SJCRH30 (cell line): Measurements from ENCODE around the gene POTEB2. TPM values are rescaled to one million over a fixed set of nuclear protein-coding genes. Genes with fewer than 3 reads are reported as not detected.
"Not testable (repeated sequence)": the region's sequence is repeated elsewhere in the genome, so short reads cannot be mapped to it uniquely, and the experiment has no call there.

Experiments
- DNase-seq, 2 experiments: peaks; one replicate each; pipeline ENCODE4 v3.0.0-alpha.2; 2015 to 2020
- H3K27ac ChIP-seq: fragments of 250-450 bp; sonication (Bioruptor Pico); 2 replicates; pipeline ENCODE4 v1.5.1; 2020; ENCODE audit warnings: mild to moderate bottlenecking, moderate library complexity
- H3K27me3 ChIP-seq: fragments of 250-450 bp; sonication (Bioruptor Pico); 2 replicates; pipeline ENCODE4 v1.5.1; 2020; ENCODE audit warnings: mild to moderate bottlenecking, moderate library complexity
- H3K36me3 ChIP-seq: fragments of 250-450 bp; sonication (Bioruptor Pico); 2 replicates; pipeline ENCODE4 v1.5.1; 2020; ENCODE audit warnings: mild to moderate bottlenecking, moderate library complexity
- H3K4me1 ChIP-seq: fragments of 250-450 bp; sonication (Bioruptor Pico); 2 replicates; pipeline ENCODE4 v1.5.1; 2020; ENCODE audit warnings: mild to moderate bottlenecking, moderate library complexity
- H3K4me3 ChIP-seq: fragments of 250-450 bp; sonication (Bioruptor Pico); 2 replicates; pipeline ENCODE4 v1.5.1; 2020; ENCODE audit warnings: mild to moderate bottlenecking, moderate library complexity
- H3K9me3 ChIP-seq: fragments of 250-450 bp; sonication (Bioruptor Pico); replicated peaks from 2 replicates; pipeline ENCODE4 v1.5.1; 2020; ENCODE audit warnings: mild to moderate bottlenecking, moderate library complexity
- total RNA-seq: library from RNA; depleted of rRNA; stranded (reverse); fragments of >200 nt; shearing (Covaris generic); gene quantifications from 2 replicates; pipeline ENCODE4 v1.2.3, GENCODE V29; 2014; rRNA removed

POTEB2 gene
- total RNA-seq = not detected in 2 replicates

GRCh38 chr15:20866214-20866613, at the start of gene POTEB2:
TSS of gene POTEB2 (minus strand) at chr15:20866314. CDS start at chr15:20866281, 33 bp downstream.
- not testable (repeated sequence) for DNase-seq, H3K9me3 ChIP-seq, H3K4me3 ChIP-seq, H3K4me1 ChIP-seq, H3K27ac ChIP-seq, H3K36me3 ChIP-seq, H3K27me3 ChIP-seq

- DNase-seq, H3K9me3 ChIP-seq, H3K27ac ChIP-seq, H3K4me1 ChIP-seq, H3K27me3 ChIP-seq, H3K36me3 ChIP-seq, H3K4me3 ChIP-seq: not testable (repeated sequence)
Observed at GRCh38 chr15:20879916-20880315, 13.8 kb upstream of the POTEB2 start.

GRCh38 chr15:20878464-20878863, 12.3 kb upstream of the POTEB2 start:
- H3K27me3 ChIP-seq, H3K27ac ChIP-seq: not testable (repeated sequence)

GRCh38 chr15:20877819-20878218, 11.7 kb upstream of the POTEB2 start:
- DNase-seq, H3K9me3 ChIP-seq, H3K4me1 ChIP-seq, H3K36me3 ChIP-seq, H3K4me3 ChIP-seq, H3K27ac ChIP-seq, H3K27me3 ChIP-seq: not testable (repeated sequence)

More at GRCh38 chr15:20878464-20878863, 12.3 kb upstream of the POTEB2 start:
- H3K4me1 ChIP-seq, DNase-seq, H3K36me3 ChIP-seq, H3K4me3 ChIP-seq, H3K9me3 ChIP-seq: not testable (repeated sequence)
